HCT116 (cell line): ENCODE measurements around the gene SRRD. TPM values are rescaled to one million over a fixed set of nuclear protein-coding genes. Genes with fewer than 3 reads are reported as not detected.

Experiments
- ATAC-seq: fragments of 200-7000 bp; cut with Tn5 transposase; 2 replicates; pipeline ENCODE4 v1.9.1; 2020; ENCODE audit warnings: mild to moderate bottlenecking, moderate library complexity
- BruUV-seq: library from RNA; stranded (reverse); fragments of 400-500 nt; replicated peaks from 2 replicates; lab custom pipeline; 2021; lab: Mats Ljungman, UMichigan
- CTCF ChIA-PET: fragments of 300-600 bp; sonication (Branson Sonifier 250); formaldehyde crosslinking; loops from one replicate; lab custom pipeline; 2021; ENCODE audit warnings: antibody characterized with exemption; lab: Charles Lee
- POLR2A ChIA-PET: fragments of 300-600, 350-600 bp; sonication (Branson Sonifier 250); formaldehyde crosslinking; loops from one replicate; lab custom pipeline; 2021; ENCODE audit warnings: antibody characterized with exemption; lab: Charles Lee
- RAD21 ChIA-PET, 2 experiments: fragments of 300-600 bp; sonication (Branson Sonifier 250); formaldehyde crosslinking; loops; one replicate each; lab custom pipeline; 2023; ENCODE audit warnings: low total read pairs in 2 of 2; ENCODE audit not compliant: uncharacterized antibody in 2 of 2, unreplicated experiment in 2 of 2, low non-redundant PET in 1 of 2; lab: Charles Lee
- DNase-seq: peaks from one replicate; pipeline ENCODE4 v3.0.0-alpha.2; 2010; ENCODE audit warnings: low read depth, low spot score
- H2AFZ ChIP-seq: fragments of 200-600 bp; shearing (Covaris generic), sonication (generic); 2 replicates; pipeline ENCODE4 v1.6.1; 2017; ENCODE audit warnings: low read depth, mixed run types, mixed read lengths, antibody characterized with exemption, low read length; ENCODE audit not compliant: poor library complexity, severe bottlenecking
- H3K27ac ChIP-seq: 2 replicates; pipeline ENCODE4 v1.5.1; 2012; ENCODE audit warnings: low read depth, low read length
- H3K27me3 ChIP-seq: fragments of 200-600 bp; sonication (generic); 2 replicates; pipeline ENCODE4 v1.6.1; 2016; ENCODE audit warnings: mixed run types, low read length, mixed read lengths; ENCODE audit not compliant: insufficient read depth
- H3K36me3 ChIP-seq, 2 experiments: fragments of 200-500 bp in 1 of 2; fragments of 200-600 bp in 1 of 2; sonication (Bioruptor generic) in 1 of 2; sonication (generic) in 1 of 2; 2 replicates each; pipeline versions ENCODE4 v1.5.1 to v1.6.1; 2014 to 2016; ENCODE audit warnings: low read length in 2 of 2, inconsistent platforms in 1 of 2, mixed read lengths in 1 of 2, mixed run types in 1 of 2; ENCODE audit not compliant: insufficient read depth in 2 of 2, control insufficient read depth in 1 of 2
- H3K4me1 ChIP-seq, 2 experiments: fragments of 200-600 bp in 1 of 2; sonication (generic) in 1 of 2; 2 replicates each; pipeline versions ENCODE4 v1.5.1 to v1.6.1; 2012 to 2017; ENCODE audit warnings: low read length in 2 of 2, inconsistent platforms in 1 of 2, mild to moderate bottlenecking in 1 of 2, mixed read lengths in 1 of 2, mixed run types in 1 of 2, moderate library complexity in 1 of 2; ENCODE audit not compliant: insufficient read depth in 2 of 2, control insufficient read depth in 1 of 2
- H3K4me2 ChIP-seq: fragments of 200-600 bp; sonication (generic); 2 replicates; pipeline ENCODE4 v1.6.1; 2017; ENCODE audit warnings: mixed run types, low read length, mixed read lengths
- H3K4me3 ChIP-seq, 2 experiments: fragments of 200-600 bp in 1 of 2; sonication (generic) in 1 of 2; replicated peaks in 1 of 2; 2 replicates each; pipeline ENCODE4 v1.5.1; 2011 to 2016; ENCODE audit warnings: low read length in 2 of 2, control low read depth in 1 of 2, low read depth in 1 of 2, mild to moderate bottlenecking in 1 of 2, mixed read lengths in 1 of 2, mixed run types in 1 of 2
- H3K79me2 ChIP-seq: fragments of 200-600 bp; sonication (generic); 2 replicates; pipeline ENCODE4 v1.6.1; 2017; ENCODE audit warnings: mild to moderate bottlenecking, mixed run types, low read length, moderate library complexity, mixed read lengths; ENCODE audit not compliant: insufficient read depth
- H3K9ac ChIP-seq: fragments of 200-600 bp; sonication (generic); 2 replicates; pipeline ENCODE4 v1.6.1; 2016; ENCODE audit warnings: low read length, mixed read lengths
- H3K9me2 ChIP-seq: fragments of 200-600 bp; sonication (generic), shearing (Covaris generic); 2 replicates; pipeline ENCODE4 v1.6.1; 2017; ENCODE audit warnings: mixed run types, mild to moderate bottlenecking, moderate library complexity; ENCODE audit not compliant: insufficient read depth
- H3K9me3 ChIP-seq, 2 experiments: fragments of 200-500 bp in 1 of 2; fragments of 200-600 bp in 1 of 2; sonication (Bioruptor generic) in 1 of 2; sonication (generic) in 1 of 2; 2 replicates each; pipeline ENCODE4 v1.6.1; 2014 to 2017; ENCODE audit warnings: low read length in 2 of 2, mixed read lengths in 2 of 2, inconsistent platforms in 1 of 2, low read depth in 1 of 2, mild to moderate bottlenecking in 1 of 2, mixed run types in 1 of 2, moderate library complexity in 1 of 2; ENCODE audit not compliant: control insufficient read depth in 1 of 2, insufficient read depth in 1 of 2
- H4K20me1 ChIP-seq: fragments of 200-600 bp; sonication (generic), shearing (Covaris generic); 2 replicates; pipeline ENCODE4 v1.6.1; 2017; ENCODE audit warnings: mixed run types, mild to moderate bottlenecking, moderate library complexity; ENCODE audit not compliant: insufficient read depth
- ATF3 ChIP-seq: IDR thresholded peaks from 2 replicates; pipeline ENCODE4 v1.6.1; 2012
- EZH2 ChIP-seq: fragments of 200-600 bp; sonication (generic); IDR thresholded peaks from 2 replicates; pipeline ENCODE4 v1.6.1; 2017; ENCODE audit warnings: antibody characterized with exemption, mixed run types
- FOSL1 ChIP-seq: IDR thresholded peaks from 2 replicates; pipeline ENCODE4 v1.6.1; 2012; ENCODE audit warnings: low read depth
- POLR2AphosphoS5 ChIP-seq: IDR thresholded peaks from 2 replicates; pipeline ENCODE4 v1.6.1; 2011; ENCODE audit warnings: mild to moderate bottlenecking, low read depth, low read length, moderate library complexity
- SP1 ChIP-seq: IDR thresholded peaks from 2 replicates; pipeline ENCODE4 v1.6.1; 2012; ENCODE audit warnings: low read depth
- SRF ChIP-seq: IDR thresholded peaks from 2 replicates; pipeline ENCODE4 v1.6.1; 2012; ENCODE audit warnings: low read depth
- ZFX ChIP-seq: fragments of 450-650 bp; IDR thresholded peaks from 2 replicates; pipeline ENCODE4 v1.6.1; 2017
- ZNF274 ChIP-seq: fragments of 200-500 bp; sonication (Bioruptor generic); IDR thresholded peaks from 2 replicates; pipeline ENCODE4 v1.6.1; 2014; ENCODE audit warnings: mild to moderate bottlenecking, low read depth, low read length, inconsistent platforms
- intact Hi-C: fragments of 100-400 bp; cut with micrococcal nuclease; formaldehyde crosslinking; loops from 2 replicates; pipeline ENCODE4 v1.10.0; 2022
- total RNA-seq: library from RNA; stranded (reverse); gene quantifications from one replicate; pipeline ENCODE4 v1.2.1, GENCODE V29; 2021; ENCODE audit not compliant: unreplicated experiment
- TF ChIP-seq, protein P1 (sequence below): IDR thresholded peaks from 2 replicates; pipeline ENCODE4 v1.6.1; 2012; ENCODE audit warnings: low read depth

The SRRD gene
- total RNA-seq, 1 experiment from 2014 or later = 30.4 TPM

- no peak overlapping the region for H3K27ac ChIP-seq
- no peak for DNase-seq
- ChIA-PET POLR2A (no interaction called here), RAD21 (no interaction called here), CTCF (no interaction called here)
- no peaks in the 10 kb centered on the region for H3K9me3 ChIP-seq
- no TSS peak for BruUV-seq
- H3K4me1 ChIP-seq = no peaks in the 10 kb centered on the region; a peak in 1 of 4 replicates
- no peaks in the 10 kb centered on the region; a peak in 1 of 4 replicates for H3K36me3 ChIP-seq
- H3K4me2 ChIP-seq = no peak overlapping the region
- no peaks in the 10 kb centered on the region for H3K27me3 ChIP-seq
- no peak for TF ChIP-seq EZH2
- no peak for TF ChIP-seq ZFX
- no peak for TF ChIP-seq ATF3
- TF ChIP-seq SP1 = no peak
- no peak for TF ChIP-seq ZNF274
- no peak overlapping the region for H3K4me3 ChIP-seq
- no peaks in the 10 kb centered on the region for H3K79me2 ChIP-seq
- intact Hi-C loops = no loop called here
- no peak overlapping the region for H3K9ac ChIP-seq
- H3K9me2 ChIP-seq = no peaks in the 10 kb centered on the region
- H4K20me1 ChIP-seq = no peaks in the 10 kb centered on the region
- ATAC-seq = no peak
- no peak overlapping the region for H2AFZ ChIP-seq
These were observed 41.5 kb upstream of the SRRD start for GRCh38 chr22:26442086-26442756.

GRCh38 chr22:26443901-26444690, 39.6 kb upstream of the SRRD start:
- ATAC-seq (no peak), DNase-seq (no peak)
- TF ChIP-seq FOSL1 (no peak), POLR2AphosphoS5 (no peak), ATF3 (no peak), SRF (no peak)
- TF ChIP-seq, protein P1, sequence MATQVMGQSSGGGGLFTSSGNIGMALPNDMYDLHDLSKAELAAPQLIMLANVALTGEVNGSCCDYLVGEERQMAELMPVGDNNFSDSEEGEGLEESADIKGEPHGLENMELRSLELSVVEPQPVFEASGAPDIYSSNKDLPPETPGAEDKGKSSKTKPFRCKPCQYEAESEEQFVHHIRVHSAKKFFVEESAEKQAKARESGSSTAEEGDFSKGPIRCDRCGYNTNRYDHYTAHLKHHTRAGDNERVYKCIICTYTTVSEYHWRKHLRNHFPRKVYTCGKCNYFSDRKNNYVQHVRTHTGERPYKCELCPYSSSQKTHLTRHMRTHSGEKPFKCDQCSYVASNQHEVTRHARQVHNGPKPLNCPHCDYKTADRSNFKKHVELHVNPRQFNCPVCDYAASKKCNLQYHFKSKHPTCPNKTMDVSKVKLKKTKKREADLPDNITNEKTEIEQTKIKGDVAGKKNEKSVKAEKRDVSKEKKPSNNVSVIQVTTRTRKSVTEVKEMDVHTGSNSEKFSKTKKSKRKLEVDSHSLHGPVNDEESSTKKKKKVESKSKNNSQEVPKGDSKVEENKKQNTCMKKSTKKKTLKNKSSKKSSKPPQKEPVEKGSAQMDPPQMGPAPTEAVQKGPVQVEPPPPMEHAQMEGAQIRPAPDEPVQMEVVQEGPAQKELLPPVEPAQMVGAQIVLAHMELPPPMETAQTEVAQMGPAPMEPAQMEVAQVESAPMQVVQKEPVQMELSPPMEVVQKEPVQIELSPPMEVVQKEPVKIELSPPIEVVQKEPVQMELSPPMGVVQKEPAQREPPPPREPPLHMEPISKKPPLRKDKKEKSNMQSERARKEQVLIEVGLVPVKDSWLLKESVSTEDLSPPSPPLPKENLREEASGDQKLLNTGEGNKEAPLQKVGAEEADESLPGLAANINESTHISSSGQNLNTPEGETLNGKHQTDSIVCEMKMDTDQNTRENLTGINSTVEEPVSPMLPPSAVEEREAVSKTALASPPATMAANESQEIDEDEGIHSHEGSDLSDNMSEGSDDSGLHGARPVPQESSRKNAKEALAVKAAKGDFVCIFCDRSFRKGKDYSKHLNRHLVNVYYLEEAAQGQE = no peak
- Histone ChIP-seq H3K4me1 (no peaks in the 10 kb centered on the region), H3K27me3 (no peaks in the 10 kb centered on the region), H2AFZ (no peak overlapping the region), H3K9me3 (no peaks in the 10 kb centered on the region), H3K9me2 (no peaks in the 10 kb centered on the region), H3K9ac (no peak overlapping the region), H3K36me3 (no peaks in the 10 kb centered on the region; a peak in 1 of 4 replicates), H3K27ac (no peak overlapping the region), H4K20me1 (no peaks in the 10 kb centered on the region), H3K4me2 (no peak overlapping the region), H3K4me3 (no peak overlapping the region), H3K79me2 (no peaks in the 10 kb centered on the region)
- POLR2A ChIA-PET = no interaction called here
- intact Hi-C loops = no loop called here
- no TSS peak for BruUV-seq
- CTCF ChIA-PET = no interaction called here
- RAD21 ChIA-PET = no interaction called here
